Left kidney (tissue), 2 donors: ENCODE measurements around the gene ADCY10. TPM values are rescaled to one million over a fixed set of nuclear protein-coding genes. Genes with fewer than 3 reads are reported as not detected.
"Not testable (repeated sequence)": the region's sequence is repeated elsewhere in the genome, so short reads cannot be mapped to it uniquely, and the experiment has no call there.

Source experiments
- DNase-seq: peaks from one replicate; pipeline ENCODE4 v3.0.0-alpha.2; 2013
- polyA plus RNA-seq: library from polyadenylated mRNA; unstranded; fragments of 120-200 nt; gene quantifications from one replicate; pipeline ENCODE4 v1.2.1, GENCODE V29; 2013; ENCODE audit not compliant: insufficient read length

Gene ADCY10
- polyA plus RNA-seq, 1 donor: 0.83 TPM

DNA sequence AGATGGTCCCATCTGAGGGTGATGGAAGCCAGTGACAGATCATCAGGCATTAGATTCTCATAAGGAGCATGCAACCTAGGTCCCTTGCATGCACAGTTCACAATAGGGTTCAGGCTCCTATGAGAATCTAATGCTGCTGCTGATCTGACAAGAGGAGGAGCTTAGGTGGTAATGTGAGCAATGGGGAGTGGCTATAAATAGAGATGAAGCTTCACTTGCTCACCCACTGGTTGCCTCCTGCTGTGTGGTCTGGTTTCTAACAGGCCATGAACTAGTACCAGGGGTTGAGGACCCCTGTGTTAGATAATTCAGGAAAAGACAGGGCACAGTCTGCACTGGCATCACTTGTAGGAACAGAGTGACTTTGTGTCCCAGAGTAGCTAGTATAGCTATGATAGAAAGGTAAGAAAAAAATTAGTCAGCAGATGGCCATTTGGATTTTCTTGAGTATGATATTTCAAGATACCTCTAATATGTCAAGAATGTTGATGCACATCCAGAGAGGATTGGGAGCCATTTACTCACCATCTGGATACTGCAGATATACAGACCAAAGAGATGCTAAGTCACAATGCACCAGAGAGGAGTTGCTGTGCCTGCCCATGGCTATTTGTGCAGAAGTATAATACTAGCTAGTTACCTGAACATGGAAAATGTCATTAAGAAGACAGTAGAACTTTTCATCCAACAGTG lies 53.6 kb downstream of the ADCY10 start:
- no peak for DNase-seq

- no peak for DNase-seq
These were observed 57.1 kb downstream of the ADCY10 start for GRCh38 chr1:167856711-167857418.

- no peak for DNase-seq
These were observed 59.8 kb downstream of the ADCY10 start for GRCh38 chr1:167854184-167854583.

- peak; percentile 10 for DNase-seq
These were observed 64.3 kb downstream of the ADCY10 start for GRCh38 chr1:167849666-167850065.

- no peak for DNase-seq
These were observed 71.1 kb downstream of the ADCY10 start for GRCh38 chr1:167842872-167843271.

DNA sequence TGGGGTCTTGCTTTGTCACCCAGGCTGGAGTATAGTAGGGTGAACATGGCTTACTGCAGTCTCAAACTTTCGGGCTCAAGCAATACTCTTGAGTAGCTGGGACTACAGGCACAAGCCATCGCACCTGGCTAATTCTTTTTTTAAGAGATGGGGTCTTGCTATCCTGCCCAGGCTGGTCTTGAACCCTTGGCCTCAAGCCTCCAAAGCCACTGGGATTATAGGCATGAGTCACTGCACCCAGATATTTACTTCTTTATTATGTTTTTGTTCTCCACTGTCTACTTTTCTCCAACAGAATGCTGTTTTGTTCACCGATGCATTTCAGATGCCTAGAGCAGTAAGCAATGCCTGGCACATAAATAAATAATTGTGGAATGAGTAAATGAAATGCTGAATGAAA lies 72.4 kb downstream of the ADCY10 start:
- DNase-seq: no peak

DNA sequence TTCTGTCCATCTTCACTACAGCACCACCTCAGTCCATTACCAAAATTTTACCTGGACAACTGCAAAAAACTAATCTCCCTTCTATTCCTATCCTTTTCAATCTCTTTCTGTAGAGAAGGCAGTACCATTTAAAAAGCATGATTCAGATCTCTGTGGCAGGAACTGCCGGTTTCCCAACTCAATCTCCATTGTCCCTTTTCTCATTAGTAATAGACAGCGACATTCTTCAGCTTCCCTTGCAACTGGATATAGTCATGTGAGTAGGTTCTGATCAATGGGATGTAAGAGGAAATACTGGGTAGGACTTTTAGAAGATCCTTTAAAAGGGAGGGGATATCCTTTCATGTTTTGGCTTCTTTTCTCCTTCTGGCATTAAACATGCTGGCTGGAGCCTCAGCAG lies 74.9 kb downstream of the ADCY10 start:
- DNase-seq: no peak

DNA sequence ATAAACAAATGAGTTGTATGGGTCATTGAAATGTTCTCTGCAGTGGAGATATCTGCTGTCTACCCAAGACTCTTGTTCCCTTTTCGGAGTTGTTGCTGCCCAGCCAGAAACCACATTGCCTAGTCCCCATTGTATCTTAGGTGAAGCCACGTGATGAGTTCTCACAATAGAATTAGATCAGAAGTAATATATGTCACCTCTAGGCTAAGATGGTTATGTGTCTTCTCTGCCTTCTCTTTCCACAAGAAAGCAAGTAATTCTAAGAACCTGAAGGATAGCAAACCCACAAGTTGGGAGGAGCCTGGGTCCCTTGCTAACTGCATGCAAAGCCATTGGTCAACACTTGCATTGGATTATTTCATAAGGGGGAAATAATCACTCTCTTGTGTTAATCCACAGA lies 76.6 kb downstream of the ADCY10 start:
- no peak for DNase-seq

- DNase-seq: no peak
These were observed 77.7 kb downstream of the ADCY10 start for GRCh38 chr1:167836197-167836596.

DNA sequence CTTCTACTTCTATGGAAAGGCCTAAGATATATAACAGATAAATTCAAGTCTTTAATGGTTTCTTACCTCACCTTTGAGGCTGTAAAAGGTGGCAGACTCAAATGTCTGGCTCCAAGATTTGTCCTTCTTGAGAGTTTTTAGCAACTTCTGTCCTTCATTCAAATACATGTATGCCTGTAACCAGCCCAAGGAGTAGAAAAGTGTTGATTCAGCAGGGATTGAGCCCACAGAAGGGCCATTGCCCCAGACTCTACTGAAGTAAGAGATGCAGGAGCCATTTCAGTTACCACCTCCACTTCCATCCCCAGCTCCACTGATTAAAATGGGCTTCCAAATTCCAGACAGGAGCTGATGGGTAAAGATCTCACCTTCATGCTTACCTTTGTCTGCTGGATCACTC lies 80.0 kb downstream of the ADCY10 start:
- no peak for DNase-seq

- DNase-seq: no peak
These were observed 81.2 kb downstream of the ADCY10 start for GRCh38 chr1:167832693-167833092.

DNA sequence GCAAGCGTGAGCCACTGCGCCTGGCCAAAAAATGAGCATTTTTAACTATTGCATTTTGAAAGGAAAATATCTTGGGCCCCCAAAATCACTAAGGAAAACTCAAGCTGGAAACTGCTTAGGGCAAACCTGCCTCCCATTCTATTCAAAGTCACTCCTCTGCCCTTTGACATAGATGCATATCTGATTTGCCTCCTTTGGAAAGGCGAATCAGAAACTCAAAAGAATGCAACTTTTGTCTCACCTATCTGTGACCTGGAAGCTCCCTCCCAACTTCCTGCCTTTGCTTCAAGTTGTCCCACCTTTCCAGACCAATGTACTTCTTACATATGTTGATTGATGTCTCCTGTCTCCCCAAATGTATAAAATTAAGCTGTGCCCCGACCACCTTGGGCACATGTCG lies 83.3 kb downstream of the ADCY10 start:
- not testable (repeated sequence) for DNase-seq

GRCh38 chr1:167829868-167830267 lies 84.1 kb downstream of the ADCY10 start:
- no peak for DNase-seq

DNA sequence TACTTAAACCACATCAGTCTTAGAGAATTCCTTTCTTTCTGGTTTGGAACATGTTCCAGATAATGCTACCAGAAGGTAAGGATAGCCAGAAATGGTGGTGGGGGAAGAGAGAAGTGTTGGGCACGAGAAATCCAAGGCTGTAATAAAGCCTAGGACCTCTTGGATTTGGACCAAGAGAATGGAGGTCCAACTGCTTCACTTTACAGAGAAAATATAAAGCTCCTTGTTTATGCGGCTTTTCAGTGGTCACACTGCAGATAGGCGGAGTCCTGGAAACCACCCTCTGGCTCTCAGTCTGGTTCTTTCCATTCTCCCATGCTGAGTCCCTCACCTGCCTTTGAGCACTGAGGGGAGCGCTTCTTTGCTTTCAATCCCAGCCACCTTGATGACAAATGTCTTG lies 87.8 kb downstream of the ADCY10 start:
- DNase-seq: no peak

DNA sequence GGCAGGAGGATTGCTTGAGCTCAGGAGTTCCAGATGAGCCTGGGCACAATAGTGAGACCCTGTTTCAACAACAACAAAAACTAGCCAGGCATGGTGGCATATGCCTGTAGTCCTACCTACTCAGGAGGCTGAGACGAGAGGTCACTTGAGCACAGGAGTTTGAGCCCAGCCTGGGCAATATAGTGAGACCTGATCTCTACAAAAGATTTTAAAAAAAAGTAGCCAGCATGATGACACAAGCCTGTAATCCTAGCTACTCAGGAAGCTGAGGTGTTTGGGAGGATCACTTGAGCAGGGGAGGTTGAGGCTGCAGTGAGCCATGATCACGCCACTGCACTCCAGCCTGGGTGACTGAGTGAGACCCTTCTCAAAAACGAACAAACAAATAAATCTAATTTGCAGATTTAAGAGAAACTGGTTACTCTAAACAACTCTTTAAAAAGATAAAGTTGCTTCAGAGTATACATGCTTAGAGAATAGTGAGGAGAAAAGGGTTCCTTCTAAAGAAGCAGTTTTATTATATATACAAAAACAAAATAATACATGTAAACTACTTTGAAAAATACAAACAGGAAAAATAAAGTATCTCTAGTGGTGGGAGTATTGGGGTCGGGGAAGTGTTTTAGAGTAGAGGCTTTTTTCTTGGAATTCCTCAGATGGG lies 88.4 kb downstream of the ADCY10 start:
- DNase-seq: no peak

DNA sequence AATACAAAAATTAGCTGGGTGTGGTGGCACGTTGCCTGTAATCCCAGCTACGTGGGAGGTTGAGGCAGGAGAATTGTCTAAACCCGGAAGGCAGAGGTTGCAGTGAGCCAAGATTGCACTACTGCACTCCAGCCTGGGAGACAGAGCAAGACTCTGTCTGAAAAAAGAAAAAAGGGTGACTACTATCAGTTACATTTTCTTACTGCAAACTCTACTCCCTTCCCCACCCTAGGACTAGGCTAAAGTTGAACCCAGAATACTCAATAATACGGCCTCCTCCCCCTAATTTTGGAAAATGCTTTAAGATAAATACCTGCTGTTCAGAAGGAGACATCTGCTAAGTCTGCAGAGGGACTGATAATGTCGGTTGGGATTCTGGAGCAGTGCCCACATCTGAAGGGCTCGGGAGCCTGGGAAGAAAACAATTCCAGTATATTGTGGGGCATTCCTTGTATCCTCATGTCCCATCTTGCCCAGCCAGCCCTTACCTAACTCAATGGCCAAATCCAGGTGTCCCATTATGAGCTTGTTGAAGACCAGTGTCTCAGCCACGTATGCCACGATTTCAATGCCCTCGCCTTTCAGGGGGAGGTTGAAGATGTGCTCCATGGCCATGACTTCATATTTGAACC lies 89.7 kb downstream of the ADCY10 start:
- DNase-seq: no peak

- DNase-seq: no peak
These were observed 91.8 kb downstream of the ADCY10 start for GRCh38 chr1:167821969-167822685.

GRCh38 chr1:167821356-167821685 lies 92.6 kb downstream of the ADCY10 start:
- no peak for DNase-seq

DNA sequence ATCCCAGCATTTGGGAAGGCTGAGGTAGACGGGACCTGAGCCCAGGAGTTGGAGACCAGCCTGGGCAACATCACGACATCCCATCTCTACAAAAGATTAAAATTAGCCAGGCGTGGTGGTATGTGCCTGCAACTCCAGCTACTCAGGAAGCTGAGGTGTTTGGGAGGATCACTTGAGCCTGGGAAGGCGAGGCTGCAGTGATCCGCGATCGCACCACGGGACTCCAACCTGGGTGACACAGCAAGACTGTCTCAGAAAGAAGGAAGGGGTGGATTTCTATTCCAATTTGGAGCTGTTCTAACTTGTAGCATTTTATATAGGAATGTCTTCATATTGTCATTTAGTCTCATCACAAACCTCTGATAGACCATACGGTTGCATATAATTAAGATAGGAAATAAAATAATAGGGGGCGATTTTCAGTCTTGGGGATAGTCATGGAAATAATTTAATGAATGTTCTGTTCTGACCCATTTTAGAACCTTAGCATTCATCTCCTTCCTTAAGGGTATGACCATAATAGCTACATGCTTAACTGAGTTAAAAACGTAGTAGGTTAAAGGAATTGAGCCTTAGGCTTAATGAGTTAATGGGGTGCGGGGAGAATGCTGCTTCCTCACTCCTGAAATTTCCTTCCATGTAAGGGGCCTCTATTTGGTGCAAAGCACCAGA lies 93.1 kb downstream of the ADCY10 start:
- no peak for DNase-seq

DNA sequence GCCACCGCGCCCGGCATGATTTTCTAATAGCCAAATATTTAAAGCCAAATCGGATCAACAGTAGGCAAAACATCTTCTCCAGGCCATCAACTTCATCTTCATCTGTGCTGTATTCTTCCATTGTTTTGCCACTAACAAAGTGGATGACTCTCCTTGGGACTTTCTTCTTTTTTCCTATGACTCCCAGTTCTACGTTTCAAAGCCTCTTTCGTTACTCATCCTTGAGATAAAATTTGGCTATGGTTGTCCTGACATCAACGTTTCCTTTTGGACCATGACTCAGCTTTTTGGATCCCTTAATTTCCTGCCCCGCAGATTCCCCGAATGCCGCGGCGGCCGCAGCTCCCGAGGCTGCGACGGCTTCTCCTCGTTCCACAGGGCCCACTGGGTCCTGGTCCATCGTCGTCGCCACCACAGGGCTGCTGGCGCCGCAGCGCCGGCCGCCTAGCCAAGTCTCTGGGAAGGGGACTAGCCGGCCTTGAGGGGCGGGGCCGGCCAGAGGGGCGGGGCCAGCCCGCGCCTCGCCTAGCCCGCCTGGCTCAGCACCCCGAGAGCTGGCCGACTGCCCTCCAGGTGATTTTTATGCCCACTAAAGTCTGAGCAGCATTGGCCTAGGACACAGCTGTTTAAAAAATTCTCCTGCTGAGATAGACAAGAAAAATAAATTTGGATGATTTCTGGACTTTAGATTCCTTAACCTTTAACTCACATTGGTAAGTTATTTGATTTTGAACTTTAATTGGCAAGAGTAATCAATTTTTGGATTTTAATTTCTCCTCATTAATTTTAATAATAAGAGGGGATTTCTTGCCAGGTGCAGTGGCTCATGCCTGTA lies 93.9 kb downstream of the ADCY10 start:
- peak; percentile 26 for DNase-seq

- no peak for DNase-seq
These were observed 98.3 kb downstream of the ADCY10 start for GRCh38 chr1:167815650-167816049.
